IPS DF 6.9 (cell line): ENCODE results near the gene MRGPRX2.
A peak's percentile ranks its signal among the peaks of the same experiment; 100 is the strongest.

Experiments used
- DNase-seq: peaks from one replicate; pipeline ENCODE4 v3.0.0-alpha.2; 2013; ENCODE audit warnings: low read depth, low spot score
- H3K27ac ChIP-seq: one replicate; pipeline ENCODE4 v1.5.1; 2013; ENCODE audit warnings: low read length, control low read depth
- H3K27me3 ChIP-seq: 2 replicates; pipeline ENCODE4 v1.6.1; 2013; ENCODE audit warnings: mild to moderate bottlenecking, low read length; ENCODE audit not compliant: control insufficient read depth, insufficient read depth
- H3K36me3 ChIP-seq: 2 replicates; pipeline ENCODE4 v1.6.1; 2013; ENCODE audit warnings: low read length; ENCODE audit not compliant: control insufficient read depth, insufficient read depth
- H3K4me1 ChIP-seq: 2 replicates; pipeline ENCODE4 v1.6.1; 2013; ENCODE audit warnings: low read length; ENCODE audit not compliant: control insufficient read depth, insufficient read depth
- H3K4me3 ChIP-seq: 2 replicates; pipeline ENCODE4 v1.5.1; 2013; ENCODE audit warnings: mild to moderate bottlenecking, low read length
- H3K9me3 ChIP-seq: 2 replicates; pipeline ENCODE4 v1.6.1; 2013; ENCODE audit warnings: low read length, inconsistent platforms; ENCODE audit not compliant: control insufficient read depth, insufficient read depth
- WGBS: extraction: QIAGEN DNeasy Blood & Tissue Kit; methylation state at CpG from one replicate; pipeline ENCODE4 v1.1.7; 2013; ENCODE audit warnings: mixed read lengths, missing lambda C conversion rate; ENCODE audit not compliant: insufficient read length, insufficient coverage; 5-methylcytosine and 5-hydroxymethylcytosine counted together

Gene MRGPRX2

DNA sequence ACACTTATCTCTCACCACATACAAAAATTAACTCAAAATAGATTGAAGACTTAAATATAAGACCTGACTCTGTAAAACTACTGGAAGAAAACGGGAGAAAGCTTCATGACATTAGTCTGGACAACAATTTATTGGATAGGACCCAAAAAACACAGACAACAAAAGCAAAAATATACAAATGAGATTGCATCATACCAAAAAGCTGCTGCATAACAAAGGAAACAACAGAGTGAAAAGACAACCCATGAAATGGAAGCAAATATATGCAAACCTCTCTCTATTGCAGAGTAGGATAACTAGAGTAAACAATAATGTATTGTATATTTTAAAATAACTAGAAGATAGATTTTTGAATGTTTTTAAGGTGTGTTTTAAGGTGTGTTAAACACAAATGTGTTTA, 11.2 kb downstream of the MRGPRX2 start:
- Histone ChIP-seq H3K9me3 (no peaks in the 10 kb centered on the region), H3K4me1 (no peaks in the 10 kb centered on the region), H3K27me3 (no peaks in the 10 kb centered on the region), H3K27ac (no peak overlapping the region), H3K36me3 (no peaks in the 10 kb centered on the region), H3K4me3 (no peak overlapping the region)
- no CpG with 5 or more reads among the region's 1 CpG for WGBS
- no peak for DNase-seq

DNA sequence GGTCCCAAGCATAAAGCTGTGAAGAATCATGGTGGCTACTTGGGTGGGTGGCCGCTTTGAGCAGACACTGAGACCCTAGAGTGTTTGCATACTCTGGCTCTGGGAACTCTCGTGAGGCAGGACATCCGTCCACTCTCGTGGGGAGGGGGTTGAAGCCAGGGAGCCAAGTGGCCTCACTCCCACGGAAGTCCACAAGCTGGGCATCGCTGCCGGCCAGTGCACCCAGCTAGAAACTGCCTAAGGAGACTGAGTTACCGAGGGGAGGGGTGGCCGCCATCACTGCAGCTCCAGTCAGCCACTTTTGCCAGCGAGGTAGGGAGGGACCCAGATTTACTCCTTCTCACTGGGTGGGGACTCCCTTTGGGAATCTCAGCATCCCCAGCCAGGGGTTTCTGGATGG, 20.5 kb downstream of the MRGPRX2 start:
- H3K27ac ChIP-seq, result no peak overlapping the region

DNA sequence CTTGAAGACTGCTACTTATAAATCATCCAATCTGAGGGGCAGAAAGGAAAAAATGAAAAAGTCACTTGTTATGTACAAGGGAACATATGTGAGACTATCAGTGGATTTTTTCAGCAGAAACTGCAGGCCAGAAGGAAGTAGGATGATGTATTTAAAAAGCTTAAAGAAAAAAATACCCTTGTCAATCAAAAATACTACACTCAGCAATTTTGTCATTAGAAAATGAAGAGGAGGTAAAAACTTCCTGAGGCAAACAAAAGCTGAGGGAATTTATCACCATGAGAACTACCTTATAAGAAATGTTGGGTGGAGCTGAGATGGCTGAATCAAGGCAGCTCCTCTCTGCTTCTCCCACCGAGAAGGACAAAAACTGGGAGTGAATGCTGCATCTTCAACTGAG, 21.1 kb downstream of the MRGPRX2 start:
- Histone ChIP-seq H3K9me3 (no peaks in the 10 kb centered on the region), H3K4me3 (no peak overlapping the region), H3K27ac (no peak overlapping the region), H3K36me3 (no peaks in the 10 kb centered on the region), H3K4me1 (no peaks in the 10 kb centered on the region), H3K27me3 (no peaks in the 10 kb centered on the region)
- DNase-seq, result no peak
- no CpG with 5 or more reads among the region's 1 CpG for WGBS

More for the DNA sequence above, 20.5 kb downstream of the MRGPRX2 start:
- DNase-seq, result no peak
- no CpG with 5 or more reads among the region's 10 CpGs for WGBS
- Histone ChIP-seq H3K4me3 (no peak overlapping the region), H3K36me3 (no peaks in the 10 kb centered on the region), H3K27me3 (no peaks in the 10 kb centered on the region), H3K9me3 (no peaks in the 10 kb centered on the region), H3K4me1 (no peaks in the 10 kb centered on the region)

DNA sequence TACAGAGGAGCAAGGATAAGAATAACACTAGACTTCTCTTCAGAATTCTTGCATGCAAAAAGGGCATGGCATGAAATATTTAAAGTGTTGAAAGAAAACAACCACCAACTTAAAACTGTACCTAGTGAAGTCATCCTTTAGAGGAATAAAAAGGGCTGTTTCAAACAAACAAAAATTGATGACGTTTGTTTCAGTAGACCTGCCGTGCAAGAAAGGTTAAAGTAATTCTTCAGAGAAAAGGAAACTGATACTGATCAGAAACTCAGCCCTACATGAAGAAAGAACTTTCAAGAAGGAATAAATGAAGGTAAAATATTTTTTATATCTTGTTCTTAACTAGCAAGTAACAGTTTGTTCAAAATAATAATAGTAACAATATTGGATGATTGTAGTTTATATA, 27.5 kb downstream of the MRGPRX2 start:
- H3K9me3 ChIP-seq, result no peaks in the 10 kb centered on the region
- H3K4me3 ChIP-seq, result no peak overlapping the region
- no peak for DNase-seq
- H3K4me1 ChIP-seq, result no peaks in the 10 kb centered on the region
- H3K27ac ChIP-seq, result no peak overlapping the region
- H3K27me3 ChIP-seq, result no peaks in the 10 kb centered on the region
- H3K36me3 ChIP-seq, result no peaks in the 10 kb centered on the region
- no CpG with 5 or more reads among the region's 2 CpGs for WGBS

DNA sequence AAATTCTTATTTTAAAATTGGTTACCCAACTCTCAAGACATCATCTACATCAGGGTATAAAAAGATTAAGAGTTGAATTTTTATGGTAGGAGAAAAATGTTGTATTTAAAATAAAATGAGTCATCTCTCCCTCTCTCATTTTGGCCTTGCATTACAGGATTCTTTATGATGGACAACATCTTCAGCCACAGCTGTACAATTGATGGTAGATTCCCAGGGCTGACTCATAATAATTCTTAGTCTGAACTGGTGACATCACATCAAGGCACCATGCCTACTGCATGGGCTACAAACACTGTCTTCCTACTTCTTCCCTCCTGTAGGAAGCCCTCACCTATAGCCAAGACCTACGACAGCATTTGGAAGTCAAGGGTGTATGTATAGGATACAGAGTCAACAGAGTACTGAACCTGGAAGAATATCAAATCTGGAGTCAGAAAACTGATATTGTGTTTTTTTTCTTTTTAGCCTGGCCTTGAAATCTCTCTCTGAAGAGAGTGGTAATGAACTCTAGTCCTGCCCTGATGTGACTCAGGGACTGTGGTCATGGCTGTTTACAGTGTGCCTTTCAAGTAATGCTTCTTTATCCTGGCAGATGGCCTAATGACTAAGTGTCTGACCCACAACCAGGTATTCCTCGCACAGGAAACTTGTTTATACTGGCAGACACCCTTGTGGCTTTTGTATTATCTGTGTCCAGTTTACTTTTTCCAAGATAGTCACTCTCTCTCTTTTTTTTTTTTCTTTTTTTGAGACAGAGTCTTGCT, 32.5 kb downstream of the MRGPRX2 start:
- Histone ChIP-seq H3K4me3 (no peak overlapping the region), H3K27me3 (no peaks in the 10 kb centered on the region), H3K4me1 (no peaks in the 10 kb centered on the region), H3K36me3 (no peaks in the 10 kb centered on the region), H3K9me3 (no peaks in the 10 kb centered on the region), H3K27ac (no peak overlapping the region)
- WGBS, result no CpG with 5 or more reads among the region's 2 CpGs
- no peak for DNase-seq

DNA sequence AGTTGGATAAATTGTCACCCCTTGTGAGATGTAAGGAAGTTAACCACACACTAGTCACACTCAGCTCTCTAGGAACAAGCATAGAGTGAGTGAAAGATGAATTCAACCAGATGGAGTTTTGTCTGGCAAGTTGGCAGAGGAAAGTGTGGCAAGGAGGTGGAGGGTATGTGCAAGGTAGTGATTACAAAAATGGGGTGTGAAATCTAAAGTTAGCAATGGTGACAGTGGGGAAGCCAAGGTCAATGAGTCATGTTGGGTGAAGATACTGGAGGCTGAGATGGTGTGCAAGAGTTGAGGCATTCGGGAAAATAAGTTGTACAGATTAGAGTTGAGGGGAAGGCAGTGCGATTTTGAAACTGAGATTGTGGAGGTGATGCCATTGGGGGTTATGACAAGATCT, 33.7 kb downstream of the MRGPRX2 start:
- WGBS, result no CpG with 5 or more reads among the region's 2 CpGs
- Histone ChIP-seq H3K9me3 (no peaks in the 10 kb centered on the region), H3K27ac (no peak overlapping the region), H3K27me3 (no peaks in the 10 kb centered on the region), H3K4me1 (no peaks in the 10 kb centered on the region), H3K36me3 (no peaks in the 10 kb centered on the region), H3K4me3 (no peak overlapping the region)
- DNase-seq, result no peak

DNA sequence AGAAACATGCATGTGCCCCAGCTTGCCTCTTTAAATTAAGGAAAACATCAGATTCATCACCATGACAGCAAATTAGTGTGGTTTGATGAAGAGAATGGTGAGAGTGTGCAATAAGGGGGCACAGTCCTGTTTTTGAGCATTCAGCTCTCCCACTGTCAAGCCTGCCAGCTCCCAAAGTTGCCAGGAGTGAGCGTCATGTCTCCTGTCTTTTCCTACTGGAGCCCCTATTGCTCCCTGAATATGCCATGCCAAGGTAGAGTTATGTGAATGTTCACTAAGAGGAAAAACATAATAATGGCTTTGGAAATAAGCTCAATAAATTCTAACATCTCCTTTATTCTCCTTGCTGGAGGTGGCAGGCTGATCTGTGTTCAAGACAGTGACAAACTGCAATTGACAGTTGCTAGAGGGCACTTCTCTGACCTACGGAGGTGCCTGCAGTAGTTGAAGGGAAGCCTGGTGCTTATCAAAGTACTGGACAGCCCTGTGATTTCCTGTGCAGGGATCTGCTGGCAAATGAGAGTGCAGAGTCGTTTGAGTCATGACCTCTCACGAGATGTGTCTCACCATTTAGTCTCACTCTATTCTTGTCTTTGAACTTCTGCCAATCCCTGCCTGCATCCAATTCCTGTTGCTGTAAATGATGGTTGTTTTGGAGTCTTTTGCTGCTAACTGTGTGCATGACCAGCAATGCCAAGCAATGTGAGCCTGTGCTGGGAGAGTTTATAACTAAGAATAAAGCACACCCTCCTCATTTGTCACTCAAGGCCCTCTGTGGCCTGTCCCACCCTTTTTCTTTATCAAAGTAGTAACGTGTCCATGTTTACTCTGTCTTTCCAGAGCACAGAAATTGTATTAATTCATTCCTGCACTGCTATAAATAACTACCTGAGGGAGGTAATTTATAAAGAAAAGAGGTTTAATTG, 34.8 kb downstream of the MRGPRX2 start:
- no peak for DNase-seq
- WGBS, result no CpG with 5 or more reads among the region's 5 CpGs
- no peaks in the 10 kb centered on the region for H3K4me1 ChIP-seq

DNA sequence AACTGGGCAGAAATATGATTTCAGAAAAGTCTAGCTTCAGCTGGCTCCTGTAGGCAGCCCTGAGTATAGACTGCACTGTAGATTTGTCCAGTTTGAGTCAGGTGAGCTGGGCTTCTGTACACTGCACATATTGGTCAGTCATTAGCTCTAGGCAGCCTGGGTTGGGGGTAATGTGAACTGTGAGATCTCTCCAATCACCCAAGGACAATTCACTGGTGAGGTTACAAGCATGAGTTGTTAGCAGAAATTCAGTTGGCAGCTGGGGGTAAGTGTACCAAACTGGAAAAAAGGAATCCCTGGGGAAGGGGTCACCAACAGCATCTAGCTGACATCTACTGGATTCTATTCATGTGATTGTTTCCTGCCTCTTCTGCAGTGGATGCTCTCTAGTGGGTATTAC, 39.7 kb downstream of the MRGPRX2 start:
- H3K4me1 ChIP-seq, result no peaks in the 10 kb centered on the region

More for the DNA sequence above, 34.8 kb downstream of the MRGPRX2 start:
- H3K27me3 ChIP-seq, result no peaks in the 10 kb centered on the region
- H3K9me3 ChIP-seq, result no peaks in the 10 kb centered on the region
- no peak overlapping the region for H3K4me3 ChIP-seq
- H3K36me3 ChIP-seq, result no peaks in the 10 kb centered on the region
- no peak overlapping the region for H3K27ac ChIP-seq

DNA sequence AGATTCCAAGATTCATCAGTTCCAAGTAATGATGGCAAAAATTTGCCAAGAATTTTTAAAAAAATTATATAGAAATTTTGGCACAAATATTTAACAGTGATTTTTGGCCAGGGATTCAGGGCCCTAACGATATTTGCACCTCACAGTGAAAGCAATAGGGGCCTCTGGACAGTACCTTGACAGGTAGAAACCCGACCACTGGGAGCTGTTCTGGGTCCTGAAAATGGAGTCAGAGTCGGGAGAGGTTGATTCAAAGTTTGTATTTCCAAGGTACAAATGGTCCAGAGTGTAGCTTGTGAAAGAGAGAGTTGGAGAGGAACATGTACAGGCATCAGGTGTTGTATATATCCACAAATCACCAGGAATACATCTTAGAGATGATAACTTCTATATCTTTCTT, 41.6 kb downstream of the MRGPRX2 start:
- no peaks in the 10 kb centered on the region for H3K4me1 ChIP-seq
- H3K9me3 ChIP-seq, result no peaks in the 10 kb centered on the region
- no peaks in the 10 kb centered on the region for H3K27me3 ChIP-seq
- H3K36me3 ChIP-seq, result no peaks in the 10 kb centered on the region
- WGBS, result no CpG with 5 or more reads among the region's 3 CpGs
- H3K27ac ChIP-seq, result no peak overlapping the region
- DNase-seq, result peak; percentile 18
- no peak overlapping the region for H3K4me3 ChIP-seq

More for the DNA sequence above, 39.7 kb downstream of the MRGPRX2 start:
- Histone ChIP-seq H3K4me3 (no peak overlapping the region), H3K27ac (no peak overlapping the region), H3K9me3 (no peaks in the 10 kb centered on the region), H3K36me3 (no peaks in the 10 kb centered on the region), H3K27me3 (no peaks in the 10 kb centered on the region)
- DNase-seq, result no peak

DNA sequence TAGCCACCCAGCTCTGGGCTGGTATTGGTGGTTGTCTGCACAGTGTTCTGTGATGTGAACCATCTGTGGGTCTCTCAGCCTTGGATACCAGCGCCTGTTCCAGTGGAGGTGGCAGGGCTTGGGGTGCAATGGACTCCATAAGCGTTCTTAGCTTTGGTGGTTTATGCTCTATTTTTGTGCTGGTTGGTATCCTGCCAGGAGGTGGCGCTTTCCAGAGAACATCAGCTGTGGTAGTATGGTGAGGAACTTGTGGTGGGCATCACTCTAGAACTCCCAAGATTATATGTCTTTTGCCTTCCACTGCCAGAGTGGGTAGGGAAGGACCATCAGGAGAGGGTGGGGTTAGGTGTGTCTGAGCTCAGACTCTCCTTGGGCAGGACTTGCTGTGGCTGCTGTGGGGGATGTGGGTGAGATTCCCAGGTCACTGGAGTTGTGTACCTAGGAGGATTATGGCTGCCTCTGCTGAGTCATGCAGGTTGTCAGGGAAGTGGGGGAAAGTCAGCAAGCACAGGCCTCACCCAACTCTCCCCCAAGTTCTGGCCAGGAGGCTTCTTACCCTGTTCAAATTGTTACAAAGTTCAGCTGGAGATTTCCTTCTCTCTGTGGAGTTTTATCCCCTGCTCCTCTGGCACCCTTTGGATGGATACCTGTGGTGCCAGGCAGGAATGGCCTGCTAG, 47.2 kb downstream of the MRGPRX2 start:
- no peak overlapping the region for H3K27ac ChIP-seq

More for the DNA sequence above, 47.2 kb downstream of the MRGPRX2 start:
- Histone ChIP-seq H3K4me1 (no peaks in the 10 kb centered on the region), H3K36me3 (no peaks in the 10 kb centered on the region), H3K27me3 (no peaks in the 10 kb centered on the region), H3K9me3 (no peaks in the 10 kb centered on the region), H3K4me3 (no peak overlapping the region)
- peak; percentile 9 for DNase-seq
- no CpG with 5 or more reads among the region's 3 CpGs for WGBS
